RWPE2 (cell line): ENCODE results near the gene NRAP.

Experiments
- ATAC-seq: fragments of 200-7000 bp; cut with Tn5 transposase; 3 replicates; pipeline ENCODE4 v1.9.1; 2021; ENCODE audit warnings: low read depth
- DNase-seq: peaks from one replicate; pipeline ENCODE4 v3.0.0-alpha.2; 2020; ENCODE audit warnings: low spot score
- H3K27ac ChIP-seq: fragments of 450-650 bp; 2 replicates; pipeline ENCODE4 v1.5.1; 2017; ENCODE audit warnings: mild to moderate bottlenecking; ENCODE audit not compliant: poor library complexity, severe bottlenecking
- H3K27me3 ChIP-seq: fragments of 250-450 bp; sonication (Bioruptor Pico); 2 replicates; pipeline ENCODE4 v1.5.1; 2021; ENCODE audit warnings: mild to moderate bottlenecking, moderate library complexity; ENCODE audit not compliant: insufficient read depth, poor library complexity, severe bottlenecking
- H3K36me3 ChIP-seq: fragments of 250-450 bp; sonication (Bioruptor Pico); 2 replicates; pipeline ENCODE4 v1.5.1; 2020; ENCODE audit warnings: low read depth, mild to moderate bottlenecking, moderate library complexity
- H3K4me1 ChIP-seq: fragments of 250-450 bp; sonication (Bioruptor Pico); 2 replicates; pipeline ENCODE4 v1.5.1; 2021; ENCODE audit warnings: mild to moderate bottlenecking, moderate library complexity; ENCODE audit not compliant: insufficient read depth, poor library complexity, severe bottlenecking
- H3K4me3 ChIP-seq: fragments of 250-450 bp; sonication (Bioruptor Pico); 2 replicates; pipeline ENCODE4 v1.5.1; 2021; ENCODE audit warnings: mild to moderate bottlenecking, moderate library complexity; ENCODE audit not compliant: severe bottlenecking
- H3K9me3 ChIP-seq: fragments of 250-450 bp; sonication (Bioruptor Pico); 2 replicates; pipeline ENCODE4 v1.5.1; 2021; ENCODE audit warnings: mild to moderate bottlenecking, moderate library complexity; ENCODE audit not compliant: severe bottlenecking
- CTCF ChIP-seq: fragments of 450-650 bp; IDR thresholded peaks from one replicate; pipeline ENCODE4 v1.5.1; 2017; ENCODE audit warnings: mild to moderate bottlenecking, moderate library complexity; ENCODE audit not compliant: poor library complexity, severe bottlenecking

NRAP gene

DNA sequence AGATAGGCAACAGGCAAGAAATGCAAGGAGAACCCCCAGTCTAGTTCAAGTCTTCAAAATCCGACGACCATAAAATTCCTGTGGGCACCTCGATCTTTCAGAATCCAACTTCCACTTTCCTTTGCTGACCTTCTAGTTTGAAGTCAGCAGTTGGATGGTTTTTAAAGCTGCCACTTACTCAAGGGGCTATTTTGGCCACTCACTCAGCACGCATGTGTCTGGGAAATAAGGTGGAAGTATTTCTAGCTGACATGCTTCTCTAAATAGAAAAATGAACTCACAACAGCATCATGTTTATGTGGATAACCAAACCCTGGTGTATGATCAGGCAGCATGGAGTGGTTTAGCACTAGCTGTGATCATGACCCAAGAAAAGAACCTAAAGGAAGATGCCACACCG lies at the start of gene NRAP:
Gene NRAP (minus strand): TSS at position 134 of the 400 bp plus-strand sequence. CDS start 159 bp downstream, outside the sequence.
- Histone ChIP-seq H3K27me3 (no peaks in the 10 kb centered on the region), H3K36me3 (no peaks in the 10 kb centered on the region), H3K9me3 (no peaks in the 10 kb centered on the region), H3K27ac (no peak within 1 kb of the TSS), H3K4me1 (peaks cover 3% of the 10 kb centered on the region), H3K4me3 (no peak within 1 kb of the TSS)
- no peak for TF ChIP-seq CTCF
- ATAC-seq = no peak
- no peak for DNase-seq

DNA sequence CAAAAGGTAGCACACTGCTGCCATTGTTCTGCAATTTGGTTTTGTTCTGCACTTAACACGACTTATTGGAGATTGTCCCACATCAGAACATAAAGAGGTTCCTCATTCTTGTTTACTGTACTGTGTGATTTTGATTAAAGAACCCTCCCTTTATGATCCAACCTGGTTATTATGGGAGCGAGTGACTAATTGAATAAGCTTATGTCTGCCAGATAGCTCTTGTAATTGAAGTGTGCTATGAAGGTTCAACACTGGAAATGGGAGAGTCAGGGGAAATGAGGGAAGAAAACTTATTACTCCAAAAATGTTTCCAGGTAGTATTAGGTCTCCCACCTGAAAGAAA lies 49.8 kb upstream of the NRAP start:
- no peaks in the 10 kb centered on the region for H3K9me3 ChIP-seq
- no peaks in the 10 kb centered on the region for H3K27me3 ChIP-seq
- no peak for DNase-seq
- H3K27ac ChIP-seq = no peak overlapping the region
- H3K36me3 ChIP-seq = no peaks in the 10 kb centered on the region; the same call in 1 of the 2 replicates
- TF ChIP-seq CTCF = no peak
- no peaks in the 10 kb centered on the region for H3K4me1 ChIP-seq
- no peak for ATAC-seq
- no peak overlapping the region for H3K4me3 ChIP-seq

DNA sequence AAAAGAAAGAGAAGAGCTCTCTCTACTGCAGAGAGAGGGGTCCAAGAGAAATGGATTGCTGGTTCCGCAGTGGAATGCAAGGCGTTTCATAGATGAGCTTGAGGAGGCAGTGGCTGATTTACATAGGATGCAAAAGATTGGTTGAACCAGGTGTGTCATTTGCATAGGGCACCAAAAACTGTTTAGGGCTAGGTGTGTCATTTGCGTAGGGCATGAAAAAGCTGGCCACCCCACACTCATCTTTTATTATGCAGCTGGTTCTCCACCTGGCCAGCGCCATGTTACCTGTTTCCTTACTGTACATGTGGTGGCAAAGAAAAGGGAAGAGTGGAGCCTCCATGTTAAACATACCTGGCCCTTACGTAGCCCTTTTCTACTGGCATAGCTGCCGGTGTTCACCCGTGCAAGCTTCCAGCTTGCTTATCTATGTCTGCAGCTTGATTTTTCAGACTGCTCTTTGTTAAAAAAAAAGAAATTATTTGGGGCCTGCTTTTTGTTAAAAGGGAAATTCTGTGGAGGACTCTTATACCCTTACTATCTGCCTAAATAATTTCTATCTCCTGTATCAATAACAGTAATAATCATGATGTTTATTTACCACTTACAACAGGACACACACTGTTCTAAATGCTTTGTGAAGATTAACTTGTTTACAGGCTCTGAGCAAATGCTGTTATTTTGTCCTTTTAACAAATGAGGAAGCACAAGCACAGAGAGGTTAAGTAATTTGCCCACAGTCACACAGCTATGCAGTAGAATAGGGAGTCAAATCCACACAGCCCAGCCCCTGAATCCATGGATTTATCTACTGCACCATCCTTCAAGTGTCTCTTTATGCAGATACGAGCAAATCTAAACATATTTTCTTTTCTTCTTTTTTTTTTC lies 49.2 kb upstream of the NRAP start:
- no peak overlapping the region for H3K27ac ChIP-seq
- H3K4me3 ChIP-seq = no peak overlapping the region
- no peak for TF ChIP-seq CTCF
- DNase-seq (no peak), ATAC-seq (no peak)
- no peaks in the 10 kb centered on the region for H3K9me3 ChIP-seq
- H3K36me3 ChIP-seq = no peaks in the 10 kb centered on the region; the same call in 1 of the 2 replicates
- H3K27me3 ChIP-seq = no peaks in the 10 kb centered on the region
- H3K4me1 ChIP-seq = no peaks in the 10 kb centered on the region

DNA sequence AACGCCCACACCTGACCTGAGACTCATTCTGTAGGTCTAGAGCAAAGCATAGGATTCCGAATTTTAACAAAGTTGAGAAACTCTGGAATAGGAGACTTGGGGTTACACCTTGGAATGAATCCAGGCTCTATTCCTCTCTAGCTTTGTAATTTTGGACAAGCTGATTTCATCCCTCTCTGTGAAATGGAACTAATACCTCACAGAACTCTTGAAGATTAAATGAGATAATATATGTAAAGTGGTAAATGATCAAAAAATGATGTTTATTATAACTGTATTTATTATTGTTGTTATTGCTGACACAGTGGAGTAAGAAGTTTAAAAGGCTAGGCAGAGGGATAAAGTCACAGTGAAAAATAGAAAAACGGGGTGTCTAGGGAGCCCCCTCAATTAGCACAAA lies 48.2 kb upstream of the NRAP start:
- no peak for TF ChIP-seq CTCF

DNA sequence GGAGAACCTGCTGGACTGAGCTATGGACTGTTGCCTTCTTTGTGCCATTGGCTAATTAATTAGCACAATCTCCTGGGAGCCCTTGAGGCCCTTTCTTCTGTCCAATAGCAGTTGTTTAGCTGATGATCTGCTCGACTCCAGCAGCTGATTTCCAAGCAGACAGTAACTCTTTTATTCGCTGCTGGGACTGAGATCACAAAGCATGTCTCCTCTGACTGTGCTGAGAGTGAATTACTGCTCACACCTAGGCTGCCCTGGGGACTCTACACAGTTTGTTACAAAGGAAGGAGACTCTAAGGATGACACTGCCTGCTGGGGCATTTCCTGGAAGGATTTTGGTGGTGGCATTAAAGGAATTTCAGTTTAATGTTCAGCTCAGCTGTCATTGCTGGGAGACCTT lies 47.3 kb upstream of the NRAP start:
- Histone ChIP-seq H3K27me3 (no peaks in the 10 kb centered on the region), H3K4me1 (no peaks in the 10 kb centered on the region), H3K36me3 (no peaks in the 10 kb centered on the region; the same call in 1 of the 2 replicates), H3K9me3 (no peaks in the 10 kb centered on the region), H3K27ac (no peak overlapping the region), H3K4me3 (no peak overlapping the region)
- ATAC-seq (no peak), DNase-seq (no peak)
- no peak for TF ChIP-seq CTCF

More for the DNA sequence above, 48.2 kb upstream of the NRAP start:
- no peak for DNase-seq
- Histone ChIP-seq H3K4me1 (no peaks in the 10 kb centered on the region), H3K36me3 (no peaks in the 10 kb centered on the region; the same call in 1 of the 2 replicates), H3K27me3 (no peaks in the 10 kb centered on the region), H3K9me3 (no peaks in the 10 kb centered on the region), H3K4me3 (no peak overlapping the region), H3K27ac (no peak overlapping the region)
- ATAC-seq = no peak
